Measurements from ENCODE around the gene CYP26B1. TPM values are rescaled to one million over a fixed set of nuclear protein-coding genes. Genes with fewer than 3 reads are reported as not detected.

Gene CYP26B1
- total and polyA plus RNA-seq, 4 donors = 1.1 to 4.7 (median 2.4) TPM

- 79 to 92% methylated on average over 2 of the region's 2 CpGs for whole genome bisulfite sequencing, 2 donors
Observed at GRCh38 chr2:72085513-72085912, 62.1 kb downstream of the CYP26B1 start.

DNA sequence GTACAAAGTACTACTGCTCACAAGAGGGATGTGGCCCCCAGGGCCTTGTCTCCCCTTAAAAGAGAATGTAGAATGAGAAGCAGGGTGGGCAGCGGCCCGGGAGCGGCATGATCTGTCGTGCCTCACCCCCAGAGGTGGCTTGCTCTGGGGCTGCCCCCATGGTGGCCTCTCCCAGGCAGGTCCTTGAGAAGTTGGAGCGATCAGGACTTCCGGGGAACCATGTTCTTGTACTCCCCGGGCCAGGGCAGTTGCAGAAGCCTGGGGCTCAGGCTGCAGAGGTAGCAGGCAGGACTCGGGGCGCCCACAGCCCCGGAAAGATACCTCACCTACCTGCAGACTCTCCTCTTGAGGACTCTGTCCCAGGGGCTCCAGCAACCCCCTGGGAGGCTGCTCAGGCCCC, 62.6 kb downstream of the CYP26B1 start:
- no peak overlapping the region for H3K27ac ChIP-seq (ENCODE audit: low read depth in 1 of 2, low read length in 1 of 2)
- no peaks in the 10 kb centered on the region for H3K27me3 ChIP-seq (ENCODE audit: control insufficient read depth in 3 of 3, insufficient read depth in 3 of 3, low read length in 2 of 3)
- H3K36me3 ChIP-seq (ENCODE audit: control insufficient read depth in 4 of 4, insufficient read depth in 4 of 4, low read length in 4 of 4) = no peaks in the 10 kb centered on the region
- ATAC-seq (ENCODE audit: insufficient read depth, low FRiP score) (no peak), DNase-seq (no peak)
- H3K4me3 ChIP-seq = no peak overlapping the region
- WGBS, 2 donors = 96 to 97% methylated on average over 10 of the region's 10 CpGs
- H3K9me3 ChIP-seq (ENCODE audit: control insufficient read depth in 4 of 4, insufficient read depth in 3 of 4, low read length in 3 of 4) = peaks cover 0 to 9% (median 0%) of the 10 kb centered on the region in 4 donors
- no peak overlapping the region for H3K9ac ChIP-seq (ENCODE audit: insufficient read depth in 1 of 2, low read length in 2 of 2)
- no peak for TF ChIP-seq CTCF (IDR thresholded peaks at IDR 0.05; ENCODE audit: control extremely low read depth, extremely low read depth)
- no peaks in the 10 kb centered on the region for H3K4me1 ChIP-seq (ENCODE audit: control insufficient read depth in 5 of 5, insufficient read depth in 5 of 5, low read length in 5 of 5)

More at GRCh38 chr2:72085513-72085912, 62.1 kb downstream of the CYP26B1 start:
- no peaks in the 10 kb centered on the region for H3K27me3 ChIP-seq (ENCODE audit: control insufficient read depth in 3 of 3, insufficient read depth in 3 of 3, low read length in 2 of 3)
- H3K9me3 ChIP-seq (ENCODE audit: control insufficient read depth in 4 of 4, insufficient read depth in 3 of 4, low read length in 3 of 4) = peaks cover 0 to 9% (median 0%) of the 10 kb centered on the region in 4 donors
- no peak overlapping the region for H3K9ac ChIP-seq (ENCODE audit: insufficient read depth in 1 of 2, low read length in 2 of 2)
- no peaks in the 10 kb centered on the region for H3K4me1 ChIP-seq (ENCODE audit: control insufficient read depth in 5 of 5, insufficient read depth in 5 of 5, low read length in 5 of 5)
- no peak for ATAC-seq (ENCODE audit: insufficient read depth, low FRiP score)
- H3K4me3 ChIP-seq = no peak overlapping the region
- DNase-seq = no peak
- no peak for TF ChIP-seq CTCF (IDR thresholded peaks at IDR 0.05; ENCODE audit: control extremely low read depth, extremely low read depth)
- H3K27ac ChIP-seq (ENCODE audit: low read depth in 1 of 2, low read length in 1 of 2) = no peak overlapping the region
- no peaks in the 10 kb centered on the region for H3K36me3 ChIP-seq (ENCODE audit: control insufficient read depth in 4 of 4, insufficient read depth in 4 of 4, low read length in 4 of 4)

- Histone ChIP-seq H3K27ac (ENCODE audit: low read depth in 1 of 2, low read length in 1 of 2) (no peak overlapping the region), H3K27me3 (ENCODE audit: control insufficient read depth in 3 of 3, insufficient read depth in 3 of 3, low read length in 2 of 3) (no peaks in the 10 kb centered on the region), H3K4me3 (no peak overlapping the region), H3K9ac (ENCODE audit: insufficient read depth in 1 of 2, low read length in 2 of 2) (no peak overlapping the region), H3K9me3 (ENCODE audit: control insufficient read depth in 4 of 4, insufficient read depth in 3 of 4, low read length in 3 of 4) (peaks cover 0 to 8% (median 0%) of the 10 kb centered on the region in 4 donors), H3K36me3 (ENCODE audit: control insufficient read depth in 4 of 4, insufficient read depth in 4 of 4, low read length in 4 of 4) (no peaks in the 10 kb centered on the region), H3K4me1 (ENCODE audit: control insufficient read depth in 5 of 5, insufficient read depth in 5 of 5, low read length in 5 of 5) (no peaks in the 10 kb centered on the region)
- ATAC-seq (ENCODE audit: insufficient read depth, low FRiP score) (no peak), DNase-seq (no peak)
- 86 to 87% methylated on average over 6 of the region's 6 CpGs for WGBS, 2 donors
- no peak for TF ChIP-seq CTCF (IDR thresholded peaks at IDR 0.05; ENCODE audit: control extremely low read depth, extremely low read depth)
Observed at GRCh38 chr2:72084584-72084976, 63.1 kb downstream of the CYP26B1 start.
